ENCODE data around the gene FGF8. TPM values are rescaled to one million over a fixed set of nuclear protein-coding genes. Genes with fewer than 3 reads are reported as not detected.
A peak's percentile ranks its signal among the peaks of the same experiment; 100 is the strongest.

FGF8 gene
- total RNA-seq, 4 donors from 2014 or later = not detected

GRCh38 chr10:101749047-101750016 lies 26.6 kb downstream of the FGF8 start:
- H3K36me3 ChIP-seq = no peaks in the 10 kb centered on the region
- no peaks in the 10 kb centered on the region for H3K9me3 ChIP-seq
- no peak overlapping the region for H3K4me3 ChIP-seq
- no peak for DNase-seq (ENCODE audit: low spot score in 2 of 2)
- TF ChIP-seq EP300 (IDR thresholded peaks at IDR 0.05) = no peak
- TF ChIP-seq CTCF (IDR thresholded peaks at IDR 0.05) = no peak
- no peak for TF ChIP-seq POLR2A (IDR thresholded peaks at IDR 0.05)
- no peaks in the 10 kb centered on the region for H3K4me1 ChIP-seq
- H3K27ac ChIP-seq = no peak overlapping the region
- WGBS, 2 donors = 53 to 57% methylated on average over 19 of the region's 19 CpGs
- H3K27me3 ChIP-seq = no peaks in the 10 kb centered on the region

DNA sequence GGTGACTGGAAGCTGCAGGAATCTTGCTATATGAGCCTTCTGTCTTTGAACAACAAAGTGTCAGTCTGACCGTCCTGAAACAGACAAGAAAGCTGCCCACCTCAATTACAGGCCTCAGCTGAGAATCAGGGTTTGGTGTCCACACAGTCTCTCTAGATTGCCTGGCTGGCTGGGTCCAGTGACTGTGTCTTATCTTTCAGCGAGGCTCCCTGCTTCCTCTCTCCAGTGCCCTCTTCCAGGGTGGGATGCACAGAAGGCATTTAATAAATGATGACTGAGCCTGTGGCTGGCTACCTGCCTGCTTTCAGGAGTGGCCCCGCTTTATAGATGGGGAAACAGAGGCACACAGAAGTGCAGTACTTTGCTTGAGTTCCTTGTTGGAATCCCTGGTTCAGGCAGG lies 27.4 kb downstream of the FGF8 start:
- no peak overlapping the region for H3K4me3 ChIP-seq
- TF ChIP-seq POLR2A (IDR thresholded peaks at IDR 0.05) (no peak), EP300 (IDR thresholded peaks at IDR 0.05) (no peak), CTCF (IDR thresholded peaks at IDR 0.05) (no peak)
- no peak for DNase-seq (ENCODE audit: low spot score in 2 of 2)
- H3K27ac ChIP-seq = no peak overlapping the region
- H3K27me3 ChIP-seq = no peaks in the 10 kb centered on the region
- H3K4me1 ChIP-seq = no peaks in the 10 kb centered on the region
- H3K9me3 ChIP-seq = no peaks in the 10 kb centered on the region
- 80 to 87% methylated on average over 3 of the region's 3 CpGs for WGBS, 2 donors
- H3K36me3 ChIP-seq = no peaks in the 10 kb centered on the region

DNA sequence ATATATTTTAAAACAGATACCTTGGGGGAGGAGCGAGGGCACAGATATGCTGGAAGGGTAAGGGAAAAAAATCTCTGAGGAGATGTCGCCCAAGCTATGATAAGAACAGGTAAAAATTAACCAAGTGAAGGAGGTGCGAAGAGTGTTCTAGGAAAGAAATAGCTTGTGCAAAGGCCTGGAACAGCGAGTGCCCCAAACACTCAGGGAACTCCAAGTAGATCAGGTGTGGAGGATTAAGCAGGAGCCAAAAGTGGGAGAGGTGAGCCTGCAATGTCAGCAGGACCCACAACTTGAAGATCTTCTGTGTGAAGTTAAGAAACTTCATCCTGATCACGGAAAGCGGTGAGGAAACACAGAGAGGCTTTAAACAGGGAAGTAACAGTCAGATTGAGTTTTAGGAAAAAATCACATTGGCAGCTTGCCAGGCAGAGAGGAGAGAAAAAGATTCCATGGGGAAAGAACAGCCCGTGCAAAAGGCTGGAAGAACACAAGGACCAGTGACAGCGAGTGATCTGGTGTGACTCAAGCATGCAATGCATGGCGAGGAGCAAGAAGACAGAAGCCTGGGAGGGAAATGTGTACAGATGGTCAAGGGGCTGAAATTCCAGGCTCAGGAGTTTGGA lies 30.7 kb downstream of the FGF8 start:
- no peak overlapping the region for H3K27ac ChIP-seq
- H3K4me3 ChIP-seq = no peak overlapping the region
- 62 to 63% methylated on average over 9 of the region's 9 CpGs for WGBS, 2 donors
- H3K4me1 ChIP-seq = no peaks in the 10 kb centered on the region
- TF ChIP-seq EP300 (IDR thresholded peaks at IDR 0.05) = no peak
- TF ChIP-seq POLR2A (IDR thresholded peaks at IDR 0.05) = no peak
- TF ChIP-seq CTCF (IDR thresholded peaks at IDR 0.05) = no peak
- H3K36me3 ChIP-seq = no peaks in the 10 kb centered on the region
- H3K9me3 ChIP-seq = no peaks in the 10 kb centered on the region
- DNase-seq (ENCODE audit: low spot score in 2 of 2) = peak in 1 of 2 donors; percentile 7
- H3K27me3 ChIP-seq = no peaks in the 10 kb centered on the region

GRCh38 chr10:101744267-101744666 lies 31.6 kb downstream of the FGF8 start:
- no peak for DNase-seq (ENCODE audit: low spot score in 2 of 2)
- Histone ChIP-seq H3K36me3 (no peaks in the 10 kb centered on the region), H3K27me3 (no peaks in the 10 kb centered on the region), H3K4me3 (no peak overlapping the region), H3K9me3 (no peaks in the 10 kb centered on the region), H3K27ac (no peak overlapping the region), H3K4me1 (no peaks in the 10 kb centered on the region)
- TF ChIP-seq POLR2A (IDR thresholded peaks at IDR 0.05) = no peak
- TF ChIP-seq CTCF (IDR thresholded peaks at IDR 0.05) = no peak
- no peak for TF ChIP-seq EP300 (IDR thresholded peaks at IDR 0.05)
- WGBS, 2 donors = 71 to 79% methylated on average over 3 of the region's 3 CpGs

DNA sequence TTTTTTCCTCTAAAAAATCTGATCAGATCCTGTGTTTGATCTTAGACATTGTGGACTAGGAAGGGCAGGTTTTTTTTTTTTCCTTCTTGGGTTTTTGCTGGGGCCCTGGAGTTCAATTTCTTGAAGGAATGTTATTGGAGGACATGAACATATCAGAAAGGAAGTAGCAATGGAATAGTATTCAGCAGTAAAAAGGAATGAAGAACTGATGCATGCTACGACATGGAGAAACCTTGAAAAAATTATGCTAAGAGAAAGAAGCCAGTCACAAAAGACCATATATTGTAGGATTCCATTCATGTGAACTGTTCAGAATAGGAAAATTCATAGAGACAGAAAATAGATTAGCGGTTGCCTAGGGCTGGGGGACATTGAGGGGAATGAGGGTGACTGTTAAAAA lies 34.0 kb downstream of the FGF8 start:
- 49 to 50% methylated on average over 2 of the region's 2 CpGs for WGBS, 2 donors
- no peak for TF ChIP-seq POLR2A (IDR thresholded peaks at IDR 0.05)
- H3K9me3 ChIP-seq = no peaks in the 10 kb centered on the region
- H3K27me3 ChIP-seq = peaks cover 0 to 7% of the 10 kb centered on the region in 2 donors
- H3K4me3 ChIP-seq = no peak overlapping the region
- no peak for DNase-seq (ENCODE audit: low spot score in 2 of 2)
- no peaks in the 10 kb centered on the region for H3K36me3 ChIP-seq
- H3K4me1 ChIP-seq = no peaks in the 10 kb centered on the region
- no peak overlapping the region for H3K27ac ChIP-seq

Measured in tibial nerve (tissue), 4 donors.